H1 (cell line): ENCODE measurements around the gene OSBPL2. TPM values are rescaled to one million over a fixed set of nuclear protein-coding genes. Genes with fewer than 3 reads are reported as not detected.

Experiments
- CTCF ChIA-PET: fragments of 300-600 bp; sonication (Branson Sonifier 250); formaldehyde crosslinking; loops from one replicate; lab custom pipeline; 2021; ENCODE audit not compliant: partially characterized antibody; lab: Charles Lee
- POLR2A ChIA-PET: fragments of 300-600 bp; sonication (Branson Sonifier 250); formaldehyde crosslinking; loops from one replicate; lab custom pipeline; 2021; ENCODE audit warnings: inconsistent platforms; ENCODE audit not compliant: partially characterized antibody; lab: Charles Lee
- DNase-seq, 2 experiments: peaks; one replicate each; pipeline versions ENCODE4 v3.0.0 to v3.0.0-alpha.2; 2010 to 2022; ENCODE audit warnings: low spot score in 2 of 2, low read depth in 1 of 2, mixed read lengths in 1 of 2
- FAIRE-seq: peaks from 2 replicates; lab custom pipeline; 2011; peaks lifted over from hg19 to GRCh38; lab: Jason Lieb, UNC
- H2AFZ ChIP-seq: 2 replicates; pipeline ENCODE4 v1.8.1; 2012; ENCODE audit warnings: low read length, inconsistent platforms
- H2AK5ac ChIP-seq: 2 replicates; pipeline ENCODE4 v1.6.1; 2013; ENCODE audit warnings: low read depth, low read length
- H2BK120ac ChIP-seq: replicated peaks from 2 replicates; pipeline ENCODE3; 2013; ENCODE audit warnings: low read depth, low read length, inconsistent platforms
- H2BK12ac ChIP-seq: 2 replicates; pipeline ENCODE4 v1.6.1; 2013; ENCODE audit warnings: low read depth, low read length
- H2BK15ac ChIP-seq: 2 replicates; pipeline ENCODE4 v1.6.1; 2013; ENCODE audit warnings: low read length
- H2BK20ac ChIP-seq: 2 replicates; pipeline ENCODE4 v1.6.1; 2013; ENCODE audit warnings: low read length
- H2BK5ac ChIP-seq: 2 replicates; pipeline ENCODE4 v1.6.1; 2013; ENCODE audit warnings: low read depth, low read length
- H3K14ac ChIP-seq: 2 replicates; pipeline ENCODE4 v1.6.1; 2013; ENCODE audit warnings: inconsistent platforms; ENCODE audit not compliant: insufficient read length
- H3K18ac ChIP-seq: 2 replicates; pipeline ENCODE4 v1.6.1; 2013; ENCODE audit warnings: low read length; ENCODE audit errors: extremely low read depth
- H3K23ac ChIP-seq: 2 replicates; pipeline ENCODE4 v1.6.1; 2013; ENCODE audit warnings: inconsistent platforms; ENCODE audit not compliant: insufficient read length
- H3K23me2 ChIP-seq: 2 replicates; pipeline ENCODE4 v1.6.1; 2013; ENCODE audit warnings: low read depth, low read length
- H3K27ac ChIP-seq: 2 replicates; pipeline ENCODE4 v1.6.1; 2011; ENCODE audit warnings: low read depth, low read length, inconsistent platforms
- H3K27me3 ChIP-seq, 4 experiments: replicated peaks in 1 of 4; 1 replicate in 1 of 4; 2 replicates in 3 of 4; pipeline versions ENCODE4 v1.6.1 to v1.8.1; 2011 to 2013; ENCODE audit warnings: low read length in 3 of 4, mild to moderate bottlenecking in 3 of 4, inconsistent platforms in 2 of 4, mixed read lengths in 2 of 4, moderate library complexity in 1 of 4; ENCODE audit not compliant: control insufficient read depth in 3 of 4, insufficient read depth in 3 of 4; ENCODE audit errors: extremely low read depth in 1 of 4
- H3K36me3 ChIP-seq, 4 experiments: 2 replicates each; pipeline versions ENCODE4 v1.6.1 to v1.8.1; 2011 to 2013; ENCODE audit warnings: mild to moderate bottlenecking in 4 of 4, low read length in 3 of 4, moderate library complexity in 2 of 4, control low read depth in 1 of 4, inconsistent platforms in 1 of 4; ENCODE audit not compliant: insufficient read depth in 4 of 4, control insufficient read depth in 2 of 4
- H3K4ac ChIP-seq: replicated peaks from 2 replicates; pipeline ENCODE3; 2013; ENCODE audit warnings: low read length, low read depth, mixed read lengths, inconsistent platforms; ENCODE audit not compliant: insufficient read length
- H3K4me1 ChIP-seq, 4 experiments: replicated peaks in 1 of 4; 1 replicate in 1 of 4; 2 replicates in 3 of 4; pipeline versions ENCODE4 v1.6.1 to v1.8.1; 2011 to 2013; ENCODE audit warnings: low read length in 3 of 4, inconsistent platforms in 2 of 4, mixed read lengths in 1 of 4; ENCODE audit not compliant: insufficient read depth in 4 of 4, control insufficient read depth in 3 of 4
- H3K4me2 ChIP-seq, 2 experiments: 2 replicates each; pipeline versions ENCODE4 v1.6.1 to v1.8.1; 2011 to 2013; ENCODE audit warnings: low read depth in 2 of 2, low read length in 2 of 2, control low read depth in 1 of 2, inconsistent platforms in 1 of 2, mild to moderate bottlenecking in 1 of 2; ENCODE audit not compliant: insufficient read depth in 1 of 2
- H3K4me3 ChIP-seq, 4 experiments: fragments of 200-600, 300-600 bp in 1 of 4; sonication (generic), shearing (Covaris generic), sonication (Bioruptor Twin) in 1 of 4; 2 replicates each; pipeline versions ENCODE4 v1.5.1 to v1.8.1; 2011 to 2016; ENCODE audit warnings: low read length in 4 of 4, low read depth in 3 of 4, control low read depth in 2 of 4, inconsistent platforms in 2 of 4, mild to moderate bottlenecking in 2 of 4, mixed read lengths in 1 of 4, moderate library complexity in 1 of 4; ENCODE audit not compliant: insufficient read depth in 2 of 4; ENCODE audit errors: extremely low read depth in 1 of 4
- H3K56ac ChIP-seq: replicated peaks from 2 replicates; pipeline ENCODE3; 2013; ENCODE audit warnings: low read depth, mild to moderate bottlenecking, mixed read lengths, low read length, inconsistent platforms; ENCODE audit not compliant: insufficient read length
- H3K79me1 ChIP-seq: 2 replicates; pipeline ENCODE4 v1.6.1; 2013; ENCODE audit warnings: low read depth, low read length, control low read depth
- H3K79me2 ChIP-seq, 2 experiments: 2 replicates each; pipeline versions ENCODE4 v1.6.1 to v1.8.1; 2012 to 2013; ENCODE audit warnings: low read length in 2 of 2, mild to moderate bottlenecking in 2 of 2, inconsistent platforms in 1 of 2; ENCODE audit not compliant: insufficient read depth in 2 of 2, control insufficient read depth in 1 of 2
- H3K9ac ChIP-seq, 4 experiments: replicated peaks in 1 of 4; 1 replicate in 1 of 4; 2 replicates in 3 of 4; pipeline versions ENCODE4 v1.6.1 to v1.8.1; 2011 to 2013; ENCODE audit warnings: low read depth in 3 of 4, low read length in 3 of 4, control low read depth in 2 of 4, mild to moderate bottlenecking in 2 of 4, moderate library complexity in 2 of 4, inconsistent platforms in 1 of 4; ENCODE audit errors: extremely low read depth in 1 of 4
- H3K9me3 ChIP-seq, 2 experiments: 2 replicates each; pipeline versions ENCODE4 v1.6.1 to v1.8.1; 2012 to 2013; ENCODE audit warnings: mild to moderate bottlenecking in 2 of 2, moderate library complexity in 2 of 2, control low read depth in 1 of 2, inconsistent platforms in 1 of 2, low read depth in 1 of 2, low read length in 1 of 2, mixed read lengths in 1 of 2; ENCODE audit not compliant: insufficient read depth in 2 of 2
- H4K20me1 ChIP-seq, 2 experiments: replicated peaks in 1 of 2; 2 replicates each; pipeline versions ENCODE3 to v1.8.1; 2011 to 2013; ENCODE audit warnings: inconsistent platforms in 2 of 2, low read length in 2 of 2, mild to moderate bottlenecking in 1 of 2; ENCODE audit not compliant: insufficient read depth in 2 of 2, control insufficient read depth in 1 of 2
- H4K5ac ChIP-seq: 2 replicates; pipeline ENCODE4 v1.6.1; 2013; ENCODE audit warnings: low read length, low read depth, mixed read lengths, inconsistent platforms; ENCODE audit not compliant: insufficient read length
- H4K8ac ChIP-seq: 2 replicates; pipeline ENCODE4 v1.8.0; 2013; ENCODE audit warnings: mild to moderate bottlenecking, moderate library complexity, low read length, inconsistent platforms; ENCODE audit not compliant: insufficient read depth; ENCODE audit errors: extremely low read depth
- H4K91ac ChIP-seq: replicated peaks from 2 replicates; pipeline ENCODE3; 2013; ENCODE audit warnings: low read length, mixed read lengths, inconsistent platforms; ENCODE audit not compliant: insufficient read length
- BRCA1 ChIP-seq: IDR thresholded peaks from 2 replicates; pipeline ENCODE4 v1.6.1; 2012; ENCODE audit warnings: low read depth, low read length, improper control_type of control experiment
- SIX5 ChIP-seq: IDR thresholded peaks from 2 replicates; pipeline ENCODE4 v1.6.1; 2011; ENCODE audit warnings: mild to moderate bottlenecking, low read depth, low read length
- WGBS, 2 experiments: shearing (Covaris generic) in 1 of 2; methylation state at CpG; one replicate each; pipeline versions ENCODE4 v1.1.6 to v1.1.7; 2013 to 2015; ENCODE audit warnings: low lambda C conversion rate in 2 of 2, mixed read lengths in 2 of 2, inconsistent platforms in 1 of 2, low coverage in 1 of 2, missing lambda C conversion rate in 1 of 2; ENCODE audit not compliant: insufficient replicate concordance in 2 of 2, insufficient coverage in 1 of 2, insufficient read length in 1 of 2; ENCODE audit errors: extremely low coverage in 1 of 2, missing lambda C conversion rate in 1 of 2; 5-methylcytosine and 5-hydroxymethylcytosine counted together
- polyA plus RNA-seq, 7 experiments: library from polyadenylated mRNA; depleted of rRNA in 3 of 7; stranded (reverse) in 5 of 7; unstranded in 2 of 7; fragments of >200 nt in 5 of 7; fragments of 200-250 nt in 2 of 7; gene quantifications; 1 replicate in 5 of 7; 2 replicates in 1 of 7; 4 replicates in 1 of 7; pipeline versions ENCODE4 v1.2.1 to v1.2.3, GENCODE V29; 2011 to 2013; ENCODE audit warnings: missing spikeins in 2 of 7, mixed read lengths in 2 of 7
- total RNA-seq: library from RNA; stranded (reverse); fragmentation: NEBNext Ultra II Directional; extraction: Animal tissue kit (Norgen Biotek cat#: 25700); gene quantifications from 2 replicates; pipeline ENCODE4 v1.2.1, GENCODE V29; 2021

OSBPL2 gene
- total and polyA plus RNA-seq, 2 of the 8 experiments (the other 6 are each of a cell fraction or from before 2014, with no cell fraction given): 11.7 to 42.4 TPM

- FAIRE-seq: no peak
- no peak overlapping the region for H3K27ac ChIP-seq
- 93% methylated on average over 12 of the region's 12 CpGs; no CpG with 5 or more reads in 1 of the 2 experiments for WGBS, 2 experiments
- POLR2A ChIA-PET: interaction anchor here (1.2 to 14.6 kb wide), 4 partner anchors 9 to 91 kb away, joined by 3 to 170 read pairs (median 5); partner anchors contain the start of gene LAMA5
- H3K56ac ChIP-seq: no peak overlapping the region
- no peak overlapping the region for H4K8ac ChIP-seq
- no peak overlapping the region for H3K14ac ChIP-seq
- peaks cover 0 to 7% (median 4%) of the 10 kb centered on the region in 4 experiments; a peak in 5 of 7 replicates for H3K4me1 ChIP-seq
- peaks cover 10% of the 10 kb centered on the region; the same call in 1 of the 2 replicates for H3K23me2 ChIP-seq
- H2BK5ac ChIP-seq: no peak overlapping the region
- no peak overlapping the region for H3K4me3 ChIP-seq
- no peak overlapping the region for H2BK15ac ChIP-seq
- no peak overlapping the region for H2BK20ac ChIP-seq
- no peak overlapping the region for H3K4ac ChIP-seq
- no peak overlapping the region for H3K23ac ChIP-seq
- DNase-seq: no peak
- H2AK5ac ChIP-seq: no peak overlapping the region
- peaks cover 3 to 15% (median 6%) of the 10 kb centered on the region in 4 experiments; a peak in 5 of 8 replicates for H3K36me3 ChIP-seq
- peaks cover 16 to 17% of the 10 kb centered on the region in 2 experiments; a peak in 3 of 4 replicates for H3K79me2 ChIP-seq
- H2BK12ac ChIP-seq: no peak overlapping the region
- no peak overlapping the region for H2AFZ ChIP-seq
- no peaks in the 10 kb centered on the region for H3K9me3 ChIP-seq
- CTCF ChIA-PET: interaction anchor here (0.5 to 2.1 kb wide), 7 partner anchors 8 to 91 kb away, joined by 3 to 9 read pairs (median 5); no protein-coding TSS in a partner anchor
- H4K20me1 ChIP-seq: peaks cover 16 to 20% of the 10 kb centered on the region in 2 experiments
- H3K79me1 ChIP-seq: peaks cover 8% of the 10 kb centered on the region; the same call in 1 of the 2 replicates
- H3K27me3 ChIP-seq: no peaks in the 10 kb centered on the region
- H3K9ac ChIP-seq: no peak overlapping the region
- H2BK120ac ChIP-seq: no peak overlapping the region
- H4K91ac ChIP-seq: no peak overlapping the region
- H4K5ac ChIP-seq: no peak overlapping the region
- H3K4me2 ChIP-seq: no peak overlapping the region
- no peak overlapping the region for H3K18ac ChIP-seq
- TF ChIP-seq SIX5: no peak
- TF ChIP-seq BRCA1: no peak
Measured at GRCh38 chr20:62299666-62300236, 61.4 kb downstream of the OSBPL2 start.
